Endothelial cell of umbilical vein (primary cell): ENCODE data around the gene C16orf95. TPM values are rescaled to one million over a fixed set of nuclear protein-coding genes. Genes with fewer than 3 reads are reported as not detected.

Source experiments
- BruUV-seq: library from RNA; stranded (reverse); fragments of 400-500 nt; replicated peaks from 2 replicates; lab custom pipeline; 2021; lab: Mats Ljungman, UMichigan
- CTCF ChIA-PET: fragments of 300-600, 350-600 bp; sonication (Branson Sonifier 250); formaldehyde crosslinking; loops from one replicate; lab custom pipeline; 2021; ENCODE audit warnings: antibody characterized with exemption, inconsistent platforms; lab: Charles Lee
- POLR2A ChIA-PET: fragments of 300-600, 350-600 bp; sonication (Branson Sonifier 250); formaldehyde crosslinking; loops from one replicate; lab custom pipeline; 2021; ENCODE audit warnings: antibody characterized with exemption, inconsistent platforms; lab: Charles Lee
- DNase-seq: peaks from one replicate; pipeline ENCODE4 v3.0.0-alpha.2; 2011; ENCODE audit warnings: low read depth, low spot score
- FAIRE-seq: peaks from 2 replicates; lab custom pipeline; 2011; peaks lifted over from hg19 to GRCh38; lab: Jason Lieb, UNC
- H2AFZ ChIP-seq: 2 replicates; pipeline ENCODE4 v1.6.0; 2012; ENCODE audit warnings: low read depth, low read length, control low read depth, inconsistent platforms
- H3K27ac ChIP-seq: 2 replicates; pipeline ENCODE4 v1.5.1; 2011; ENCODE audit warnings: low read depth, mild to moderate bottlenecking, control low read depth, low read length, moderate library complexity; ENCODE audit not compliant: insufficient read depth
- H3K27me3 ChIP-seq, 2 experiments: 2 replicates each; pipeline versions ENCODE4 v1.6.0 to v1.6.1; 2011; ENCODE audit warnings: low read length in 2 of 2, mixed read lengths in 1 of 2; ENCODE audit not compliant: control insufficient read depth in 2 of 2, insufficient read depth in 2 of 2
- H3K36me3 ChIP-seq, 2 experiments: 2 replicates in 1 of 2; 3 replicates in 1 of 2; pipeline ENCODE4 v1.5.1; 2011; ENCODE audit warnings: low read length in 2 of 2, mild to moderate bottlenecking in 1 of 2, moderate library complexity in 1 of 2; ENCODE audit not compliant: control insufficient read depth in 2 of 2, insufficient read depth in 2 of 2; ENCODE audit errors: extremely low read depth in 1 of 2
- H3K4me1 ChIP-seq: 3 replicates; pipeline ENCODE4 v1.5.1; 2011; ENCODE audit warnings: mild to moderate bottlenecking, low read length; ENCODE audit not compliant: control insufficient read depth, insufficient read depth; ENCODE audit errors: extremely low read depth
- H3K4me2 ChIP-seq: 2 replicates; pipeline ENCODE4 v1.6.1; 2011; ENCODE audit warnings: low read length, control low read depth, mixed read lengths; ENCODE audit not compliant: insufficient read depth
- H3K4me3 ChIP-seq, 3 experiments: fragments of 200-600 bp in 1 of 3; sonication (generic), shearing (Covaris generic) in 1 of 3; replicated peaks in 1 of 3; 2 replicates each; pipeline ENCODE4 v1.5.1; 2011 to 2016; ENCODE audit warnings: control low read depth in 3 of 3, low read length in 3 of 3, mild to moderate bottlenecking in 2 of 3, inconsistent platforms in 1 of 3, low read depth in 1 of 3, moderate library complexity in 1 of 3; ENCODE audit not compliant: insufficient read depth in 1 of 3
- H3K79me2 ChIP-seq: 2 replicates; pipeline ENCODE4 v1.6.0; 2012; ENCODE audit warnings: low read length, inconsistent platforms; ENCODE audit not compliant: control insufficient read depth, insufficient read depth
- H3K9ac ChIP-seq: replicated peaks from 2 replicates; pipeline ENCODE3; 2011; ENCODE audit warnings: low read length, control low read depth; ENCODE audit not compliant: insufficient read depth; ENCODE audit errors: extremely low read depth
- H3K9me1 ChIP-seq: replicated peaks from 3 replicates; pipeline ENCODE4 v1.6.0; 2011; ENCODE audit warnings: mild to moderate bottlenecking, low read length; ENCODE audit not compliant: control insufficient read depth, insufficient read depth; ENCODE audit errors: extremely low read depth
- H3K9me3 ChIP-seq: replicated peaks from 2 replicates; pipeline ENCODE4 v1.5.1; 2012; ENCODE audit warnings: low read length, inconsistent platforms; ENCODE audit not compliant: control insufficient read depth, insufficient read depth
- H4K20me1 ChIP-seq: replicated peaks from 2 replicates; pipeline ENCODE3; 2011; ENCODE audit warnings: mild to moderate bottlenecking, low read length; ENCODE audit not compliant: control insufficient read depth, insufficient read depth; ENCODE audit errors: extremely low read depth
- CTCF ChIP-seq, 2 donors: IDR thresholded peaks; 1 replicate in 1 of 2; 2 replicates in 1 of 2; pipeline ENCODE4 v1.5.1; 2011; ENCODE audit warnings: low read length in 2 of 2, mild to moderate bottlenecking in 2 of 2, moderate library complexity in 2 of 2, control low read depth in 1 of 2, inconsistent platforms in 1 of 2, low read depth in 1 of 2; ENCODE audit not compliant: insufficient read depth in 1 of 2; ENCODE audit errors: extremely low read depth in 1 of 2
- EZH2 ChIP-seq: IDR thresholded peaks from 2 replicates; pipeline ENCODE4 v1.6.1; 2012; ENCODE audit warnings: borderline replicate concordance, low read depth, mild to moderate bottlenecking, moderate library complexity, low read length, inconsistent platforms; ENCODE audit not compliant: severe bottlenecking
- FOS ChIP-seq: IDR thresholded peaks from 2 replicates; pipeline ENCODE4 v1.6.1; 2011; ENCODE audit warnings: mild to moderate bottlenecking, low read length, moderate library complexity, borderline replicate concordance; ENCODE audit not compliant: insufficient read depth
- GATA2 ChIP-seq: IDR thresholded peaks from 2 replicates; pipeline ENCODE4 v1.7.0; 2011; ENCODE audit warnings: low read depth, mild to moderate bottlenecking, moderate library complexity, mixed read lengths, low read length; ENCODE audit not compliant: insufficient read length, insufficient read depth
- JUN ChIP-seq: IDR thresholded peaks from 2 replicates; pipeline ENCODE4 v1.6.1; 2011; ENCODE audit warnings: borderline replicate concordance, low read depth; ENCODE audit not compliant: insufficient read length, insufficient read depth
- MAX ChIP-seq: IDR thresholded peaks from 2 replicates; pipeline ENCODE4 v1.6.1; 2011; ENCODE audit not compliant: insufficient read depth, insufficient read length
- MYC ChIP-seq: IDR thresholded peaks from one replicate; pipeline ENCODE4 v1.6.1; 2011; ENCODE audit warnings: mild to moderate bottlenecking, low read depth, low read length
- POLR2A ChIP-seq: IDR thresholded peaks from 2 replicates; pipeline ENCODE4 v1.6.1; 2012; ENCODE audit warnings: low read depth, mild to moderate bottlenecking, control low read depth, low read length
- POLR2AphosphoS5 ChIP-seq: IDR thresholded peaks from 2 replicates; pipeline ENCODE4 v1.6.1; 2012; ENCODE audit warnings: low read depth, mild to moderate bottlenecking, control low read depth, low read length, moderate library complexity; ENCODE audit not compliant: insufficient read depth
- dilution Hi-C: fragments of 300-500 bp; cut with MboI; formaldehyde crosslinking; loops from one replicate; pipeline ENCODE4 v1.15.0; 2019; ENCODE audit warnings: low sequenced_read_pairs; ENCODE audit not compliant: extremely low pct_ligation_motif_present
- intact Hi-C: fragments of 100-400 bp; cut with micrococcal nuclease; formaldehyde crosslinking; loops from one replicate; pipeline ENCODE4 v1.10.0; 2022
- polyA plus RNA-seq, 4 experiments: library from polyadenylated mRNA; depleted of rRNA in 3 of 4; stranded (reverse) in 3 of 4; unstranded in 1 of 4; fragments of >200 nt; gene quantifications; 2 replicates each; pipeline versions ENCODE4 v1.2.1 to v1.2.3, GENCODE V29; 2011 to 2012; ENCODE audit warnings: missing spikeins in 1 of 4
- total RNA-seq: library from RNA; stranded (reverse); gene quantifications from 2 replicates; pipeline ENCODE4 v1.2.3, GENCODE V29; 2021

Gene C16orf95
- total and polyA plus RNA-seq, 2 donors (not counting 3 experiments of a cell fraction or from before 2014, with no cell fraction given): 4.0 to 6.6 TPM

GRCh38 chr16:87304951-87305350 lies 12.2 kb downstream of the C16orf95 start:
- CTCF ChIA-PET: interaction anchor here (0.9 to 2.1 kb wide), 2 partner anchors 11 to 13 kb away, joined by 4 to 5 read pairs; no protein-coding TSS in a partner anchor

More at GRCh38 chr16:87304951-87305350, 12.2 kb downstream of the C16orf95 start:
- BruUV-seq: no TSS peak
- no peak overlapping the region for H3K4me2 ChIP-seq
- dilution Hi-C loops: no loop called here
- no peak for FAIRE-seq
- POLR2A ChIA-PET: no interaction called here
- H3K79me2 ChIP-seq: no peaks in the 10 kb centered on the region
- H3K27ac ChIP-seq: no peak overlapping the region
- H4K20me1 ChIP-seq: no peaks in the 10 kb centered on the region
- no peak overlapping the region for H2AFZ ChIP-seq
- no peak overlapping the region for H3K9ac ChIP-seq
- no peak overlapping the region for H3K4me3 ChIP-seq
- DNase-seq: no peak
- no peaks in the 10 kb centered on the region for H3K27me3 ChIP-seq
- intact Hi-C loops: no loop called here
- H3K36me3 ChIP-seq: no peaks in the 10 kb centered on the region
- H3K9me1 ChIP-seq: no peaks in the 10 kb centered on the region
- TF ChIP-seq JUN: no peak
- no peak for TF ChIP-seq MAX
- no peak for TF ChIP-seq CTCF (IDR thresholded peaks at IDR 0.05; ENCODE audit: extremely low read depth in 1 of 2, insufficient read depth in 1 of 2, low read depth in 1 of 2, low read length in 2 of 2)
- TF ChIP-seq MYC: no peak
- TF ChIP-seq POLR2AphosphoS5: no peak
- no peak for TF ChIP-seq POLR2A
- TF ChIP-seq EZH2: no peak
- no peak for TF ChIP-seq GATA2
- TF ChIP-seq FOS: no peak
- no peaks in the 10 kb centered on the region for H3K4me1 ChIP-seq
- no peaks in the 10 kb centered on the region for H3K9me3 ChIP-seq
